Bronchial epithelial cell (primary cell): ENCODE measurements around the gene GABRE. TPM values are rescaled to one million over a fixed set of nuclear protein-coding genes. Genes with fewer than 3 reads are reported as not detected.

ENCODE experiments used
- DNase-seq: peaks from one replicate; pipeline ENCODE4 v3.0.0-alpha.2; 2010; ENCODE audit warnings: low read depth
- FAIRE-seq: peaks from 2 replicates; lab custom pipeline; 2011; peaks lifted over from hg19 to GRCh38; lab: Jason Lieb, UNC
- H3K27me3 ChIP-seq: 2 replicates; pipeline ENCODE4 v1.5.1; 2011; ENCODE audit warnings: low read length; ENCODE audit not compliant: control insufficient read depth, insufficient read depth
- H3K36me3 ChIP-seq: 2 replicates; pipeline ENCODE4 v1.5.1; 2011; ENCODE audit warnings: low read length; ENCODE audit not compliant: control insufficient read depth, insufficient read depth
- H3K4me3 ChIP-seq: 2 replicates; pipeline ENCODE4 v1.5.1; 2011; ENCODE audit warnings: mild to moderate bottlenecking, low read depth, low read length, control low read depth
- total RNA-seq: library from RNA; depleted of rRNA; stranded (reverse); fragments of >200 nt; gene quantifications from 2 replicates; pipeline ENCODE4 v1.2.1, GENCODE V29; 2014
- TF ChIP-seq, protein P1 (sequence below): IDR thresholded peaks from 2 replicates; pipeline ENCODE4 v1.5.1; 2011; ENCODE audit warnings: mild to moderate bottlenecking, moderate library complexity, low read length, control low read depth, inconsistent platforms; ENCODE audit not compliant: insufficient read depth, severe bottlenecking

Gene GABRE
- total RNA-seq, 1 donor from 2014 or later: 29.2 TPM

DNA sequence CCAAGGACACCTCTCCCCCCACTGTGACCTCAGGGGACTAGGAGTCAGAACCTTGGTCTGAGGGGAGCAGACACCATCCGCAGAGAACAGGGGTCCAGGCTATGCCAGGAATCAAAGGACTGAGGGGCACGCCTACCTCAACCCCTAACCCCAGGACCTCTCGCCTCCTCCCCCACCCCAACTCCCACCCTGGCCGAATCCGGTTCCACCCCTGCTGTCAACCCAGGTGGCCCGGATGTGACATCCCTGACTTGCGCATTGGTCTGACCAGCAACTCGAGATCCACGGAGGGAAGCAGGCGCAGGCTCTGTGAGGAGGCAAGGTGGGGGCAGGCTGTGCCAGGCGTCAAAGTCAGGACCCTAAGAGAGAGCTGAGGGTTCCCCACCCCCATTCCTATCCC lies 62.3 kb downstream of the GABRE start:
- Histone ChIP-seq H3K36me3 (no peaks in the 10 kb centered on the region), H3K4me3 (no peak overlapping the region), H3K27me3 (no peaks in the 10 kb centered on the region)
- DNase-seq (no peak), FAIRE-seq (no peak)
- TF ChIP-seq, protein P1, sequence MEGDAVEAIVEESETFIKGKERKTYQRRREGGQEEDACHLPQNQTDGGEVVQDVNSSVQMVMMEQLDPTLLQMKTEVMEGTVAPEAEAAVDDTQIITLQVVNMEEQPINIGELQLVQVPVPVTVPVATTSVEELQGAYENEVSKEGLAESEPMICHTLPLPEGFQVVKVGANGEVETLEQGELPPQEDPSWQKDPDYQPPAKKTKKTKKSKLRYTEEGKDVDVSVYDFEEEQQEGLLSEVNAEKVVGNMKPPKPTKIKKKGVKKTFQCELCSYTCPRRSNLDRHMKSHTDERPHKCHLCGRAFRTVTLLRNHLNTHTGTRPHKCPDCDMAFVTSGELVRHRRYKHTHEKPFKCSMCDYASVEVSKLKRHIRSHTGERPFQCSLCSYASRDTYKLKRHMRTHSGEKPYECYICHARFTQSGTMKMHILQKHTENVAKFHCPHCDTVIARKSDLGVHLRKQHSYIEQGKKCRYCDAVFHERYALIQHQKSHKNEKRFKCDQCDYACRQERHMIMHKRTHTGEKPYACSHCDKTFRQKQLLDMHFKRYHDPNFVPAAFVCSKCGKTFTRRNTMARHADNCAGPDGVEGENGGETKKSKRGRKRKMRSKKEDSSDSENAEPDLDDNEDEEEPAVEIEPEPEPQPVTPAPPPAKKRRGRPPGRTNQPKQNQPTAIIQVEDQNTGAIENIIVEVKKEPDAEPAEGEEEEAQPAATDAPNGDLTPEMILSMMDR: no peak

- DNase-seq (no peak), FAIRE-seq (no peak)
- TF ChIP-seq, protein P1: no peak
- no peaks in the 10 kb centered on the region for H3K27me3 ChIP-seq
- no peaks in the 10 kb centered on the region for H3K36me3 ChIP-seq
- H3K4me3 ChIP-seq: no peak overlapping the region
Measured at GRCh38 chrX:151904989-151905388, 69.5 kb downstream of the GABRE start.

Other genes with a start within 250 kb of the GABRE start
- gene CNGA2, start 239.9 kb downstream of the GABRE start, total RNA-seq: not detected in 2 replicates
- not detected in 2 replicates for gene MAGEA4, start 61.8 kb downstream of the GABRE start, total RNA-seq
- not detected in 2 replicates for gene MAGEA10, start 163.9 kb upstream of the GABRE start, total RNA-seq